Osteocyte (in vitro differentiated cells): ENCODE measurements around the gene ANAPC10. TPM values are rescaled to one million over a fixed set of nuclear protein-coding genes. Genes with fewer than 3 reads are reported as not detected.

Experiments used
- DNase-seq: peaks from one replicate; pipeline ENCODE4 v3.0.0; 2021; ENCODE audit warnings: mixed read lengths; ENCODE audit not compliant: unreplicated experiment; ENCODE audit errors: extremely low spot score
- H3K27ac Mint-ChIP-seq: one replicate; pipeline ENCODE4 v1.8.0; 2021; ENCODE audit warnings: mild to moderate bottlenecking, mixed read lengths; ENCODE audit not compliant: unreplicated experiment
- H3K27me3 Mint-ChIP-seq: one replicate; pipeline ENCODE4 v1.8.0; 2021; ENCODE audit warnings: mixed read lengths; ENCODE audit not compliant: unreplicated experiment
- H3K36me3 Mint-ChIP-seq: one replicate; pipeline ENCODE4 v1.8.0; 2021; ENCODE audit warnings: mixed read lengths; ENCODE audit not compliant: unreplicated experiment
- H3K4me1 Mint-ChIP-seq: one replicate; pipeline ENCODE4 v1.8.0; 2021; ENCODE audit warnings: mixed read lengths; ENCODE audit not compliant: unreplicated experiment
- H3K4me3 Mint-ChIP-seq: one replicate; pipeline ENCODE4 v1.8.0; 2021; ENCODE audit warnings: mild to moderate bottlenecking, moderate library complexity, mixed read lengths; ENCODE audit not compliant: unreplicated experiment
- H3K9me3 Mint-ChIP-seq: one replicate; pipeline ENCODE4 v1.8.0; 2021; ENCODE audit warnings: mixed read lengths; ENCODE audit not compliant: unreplicated experiment
- CTCF ChIP-seq: fragments of 200-600 bp; sonication (generic); IDR thresholded peaks from 2 replicates; pipeline ENCODE4 v1.5.0; 2021; ENCODE audit warnings: antibody characterized with exemption, mild to moderate bottlenecking, moderate library complexity
- total RNA-seq: library from RNA; stranded (reverse); gene quantifications from 2 replicates; pipeline ENCODE4 v1.2.1, GENCODE V29; 2021

ANAPC10 gene
- total RNA-seq, 1 donor from 2014 or later, result 16.8 TPM

- no peak for DNase-seq
- H3K9me3 Mint-ChIP-seq, result no peaks in the 10 kb centered on the region
These were observed 4.6 kb upstream of the ANAPC10 start for GRCh38 chr4:145102619-145103018.

GRCh38 chr4:145101091-145101490, 3.1 kb upstream of the ANAPC10 start:
- DNase-seq, result no peak
- Mint-ChIP-seq H3K9me3 (no peaks in the 10 kb centered on the region), H3K4me3 (no peak overlapping the region), H3K4me1 (peaks cover 26% of the 10 kb centered on the region), H3K27ac (no peak overlapping the region), H3K27me3 (no peaks in the 10 kb centered on the region), H3K36me3 (no peaks in the 10 kb centered on the region)
- no peak for TF ChIP-seq CTCF

More at GRCh38 chr4:145102619-145103018, 4.6 kb upstream of the ANAPC10 start:
- TF ChIP-seq CTCF, result no peak
- Mint-ChIP-seq H3K27ac (no peak overlapping the region), H3K36me3 (peaks cover 7% of the 10 kb centered on the region), H3K4me1 (peaks cover 15% of the 10 kb centered on the region), H3K27me3 (no peaks in the 10 kb centered on the region), H3K4me3 (no peak overlapping the region)

GRCh38 chr4:145099653-145100052, 1.7 kb upstream of the ANAPC10 start:
- Mint-ChIP-seq H3K27ac (peak overlapping the region; percentile 60), H3K9me3 (peaks cover 3% of the 10 kb centered on the region), H3K4me1 (peaks cover 29% of the 10 kb centered on the region), H3K36me3 (peaks cover 9% of the 10 kb centered on the region), H3K27me3 (no peaks in the 10 kb centered on the region), H3K4me3 (peak overlapping the region; percentile 98)
- no peak for TF ChIP-seq CTCF
- DNase-seq, result no peak

- peaks cover 11% of the 10 kb centered on the region for H3K9me3 Mint-ChIP-seq
- peak overlapping the region; percentile 98 for H3K4me3 Mint-ChIP-seq
- peak overlapping the region; percentile 100 for H3K27ac Mint-ChIP-seq
- TF ChIP-seq CTCF, result no peak
- peaks cover 29% of the 10 kb centered on the region for H3K4me1 Mint-ChIP-seq
- H3K36me3 Mint-ChIP-seq, result peaks cover 19% of the 10 kb centered on the region
- DNase-seq, result no peak
- H3K27me3 Mint-ChIP-seq, result no peaks in the 10 kb centered on the region
These were observed 660 bp upstream of the ANAPC10 start for GRCh38 chr4:145098675-145099037.

GRCh38 chr4:145097331-145097820, 620 bp downstream of the ANAPC10 start:
- Mint-ChIP-seq H3K36me3 (peaks cover 31% of the 10 kb centered on the region), H3K9me3 (peaks cover 17% of the 10 kb centered on the region), H3K27ac (peak overlapping the region; percentile 100), H3K4me1 (peaks cover 29% of the 10 kb centered on the region), H3K4me3 (peak overlapping the region; percentile 98), H3K27me3 (no peaks in the 10 kb centered on the region)
- no peak for DNase-seq
- TF ChIP-seq CTCF, result no peak
